K562 (cell line): Measurements from ENCODE around the gene CUX1. TPM values are rescaled to one million over a fixed set of nuclear protein-coding genes. Genes with fewer than 3 reads are reported as not detected.

Source experiments
- AFF4 ChIP-seq: sonication (generic); formaldehyde crosslinking; IDR thresholded peaks from 2 replicates; pipeline ENCODE4 v1.8.0; 2023; ENCODE audit warnings: mild to moderate bottlenecking, missing genetic modification reagents
- COPS2 ChIP-seq: fragments of 450-650 bp; conservative IDR thresholded peaks from 2 replicates; pipeline ENCODE4 v1.6.1; 2016; ENCODE audit warnings: mild to moderate bottlenecking, moderate library complexity
- ETV1 ChIP-seq: fragments of 450-650 bp; conservative IDR thresholded peaks from 2 replicates; pipeline ENCODE4 v1.6.1; 2016; ENCODE audit warnings: missing genetic modification characterization, control low read depth, low read depth, missing compliant biosample characterization
- FOXP4 ChIP-seq: sonication (generic); formaldehyde crosslinking; IDR thresholded peaks from 2 replicates; pipeline ENCODE4 v1.8.0; 2022; ENCODE audit warnings: mild to moderate bottlenecking, missing genetic modification reagents, borderline replicate concordance
- GTF2F1 ChIP-seq: IDR thresholded peaks from 2 replicates; pipeline ENCODE4 v1.6.1; 2011; ENCODE audit warnings: low read depth, low read length, improper control_type of control experiment
- HNRNPUL1 ChIP-seq: fragments of 200-400 bp; formaldehyde crosslinking; IDR thresholded peaks from 2 replicates; pipeline ENCODE4 v1.6.1; 2017; ENCODE audit warnings: low read length
- HSF4 ChIP-seq: fragments of 250-450 bp; sonication (Bioruptor Pico); IDR thresholded peaks from 2 replicates; pipeline ENCODE4 v2.1.2; 2022; ENCODE audit warnings: mild to moderate bottlenecking, moderate library complexity, borderline replicate concordance
- IRF2 ChIP-seq: sonication (generic); formaldehyde crosslinking; IDR thresholded peaks from 2 replicates; pipeline ENCODE4 v1.8.1; 2022; ENCODE audit warnings: mild to moderate bottlenecking, missing genetic modification reagents
- KAT2B ChIP-seq: IDR thresholded peaks from one replicate; pipeline ENCODE4 v1.6.1; 2012; ENCODE audit warnings: low read depth, mild to moderate bottlenecking, control low read depth, inconsistent platforms, low read length, moderate library complexity
- MYBL2 ChIP-seq, 2 experiments: fragments of 450-650 bp in 1 of 2; sonication (generic) in 1 of 2; formaldehyde crosslinking in 1 of 2; IDR thresholded peaks; 2 replicates each; pipeline versions ENCODE4 v1.6.1 to v1.8.1; 2017 to 2022; ENCODE audit warnings: borderline replicate concordance in 1 of 2, inconsistent platforms in 1 of 2, low read depth in 1 of 2, mild to moderate bottlenecking in 1 of 2, missing genetic modification reagents in 1 of 2, moderate library complexity in 1 of 2
- PBX2 ChIP-seq, 2 experiments: IDR thresholded peaks in 1 of 2; conservative IDR thresholded peaks in 1 of 2; 2 replicates each; pipeline ENCODE4 v1.6.1; 2016; ENCODE audit warnings: low read depth in 2 of 2, mild to moderate bottlenecking in 1 of 2, missing compliant biosample characterization in 1 of 2, missing genetic modification characterization in 1 of 2, moderate library complexity in 1 of 2
- PYGO2 ChIP-seq: fragments of 450-650 bp; IDR thresholded peaks from 2 replicates; pipeline ENCODE4 v1.6.1; 2016; ENCODE audit warnings: mild to moderate bottlenecking, missing genetic modification characterization, moderate library complexity, missing compliant biosample characterization
- SMAD3 ChIP-seq: fragments of 450-650 bp; formaldehyde crosslinking; conservative IDR thresholded peaks from 2 replicates; pipeline ENCODE4 v1.4.0; 2020; ENCODE audit warnings: mild to moderate bottlenecking
- TCF7 ChIP-seq: sonication (generic); IDR thresholded peaks from 2 replicates; pipeline ENCODE4 v1.6.1; 2016; ENCODE audit warnings: antibody characterized with exemption, borderline replicate concordance
- U2AF2 ChIP-seq: fragments of 200-400 bp; formaldehyde crosslinking; optimal IDR thresholded peaks from 2 replicates; pipeline ENCODE3; 2017; ENCODE audit warnings: low read depth, mild to moderate bottlenecking, low read length
- ZNF347 ChIP-seq: fragments of 450-650 bp; formaldehyde crosslinking; IDR thresholded peaks from 2 replicates; pipeline ENCODE4 v1.4.0; 2020; ENCODE audit warnings: low read depth, mild to moderate bottlenecking, moderate library complexity
- ZNF551 ChIP-seq: fragments of 250-450 bp; sonication (Bioruptor Pico); IDR thresholded peaks from 2 replicates; pipeline ENCODE4 v1.5.0; 2021; ENCODE audit warnings: mild to moderate bottlenecking, moderate library complexity
- ZNF57 ChIP-seq: fragments of 450-650 bp; formaldehyde crosslinking; IDR thresholded peaks from 2 replicates; pipeline ENCODE4 v1.4.0; 2020; ENCODE audit warnings: mild to moderate bottlenecking, moderate library complexity
- polyA plus RNA-seq, 8 experiments: library from polyadenylated mRNA; depleted of rRNA in 4 of 8; stranded (reverse) in 5 of 8; unstranded in 3 of 8; fragments of >200 nt; fragmentation: Nextera tagmentation in 2 of 8; fragmentation: Illumina TruSeq in 1 of 8; extraction: Ambion mirVana in 2 of 8; extraction: Trizol in 1 of 8; gene quantifications; 2 replicates each; pipeline versions ENCODE4 v1.2.1 to v1.2.3, GENCODE V29; 2011 to 2014; ENCODE audit warnings: inconsistent platforms in 1 of 8, missing spikeins in 1 of 8
- total RNA-seq, 7 experiments: library from RNA; depleted of rRNA in 6 of 7; stranded (reverse); fragments of >200 nt in 6 of 7; fragmentation: Illumina TruSeq in 2 of 7; extraction: Trizol in 2 of 7; gene quantifications; 2 replicates each; pipeline versions ENCODE4 v1.2.1 to v1.2.3, GENCODE V29; 2011 to 2021; ENCODE audit warnings: low replicate concordance in 1 of 7

Gene CUX1
- total and polyA plus RNA-seq, 9 of the 15 experiments (the other 6 are each of a cell fraction or from before 2014, with no cell fraction given) = 3.6 to 55.3 (median 25.2) TPM

- TF ChIP-seq ZNF57 (CRISPR knock-in tag) (no peak), IRF2 (CRISPR knock-in tag) (no peak), U2AF2 (no peak), ZNF347 (CRISPR knock-in tag) (no peak), HNRNPUL1 (no peak), ETV1 (tag) (peak; percentile 69), KAT2B (no peak), PYGO2 (tag) (no peak), SMAD3 (CRISPR knock-in tag) (no peak), TCF7 (no peak; the same call in 1 of the 2 replicates), AFF4 (CRISPR knock-in tag) (no peak), ZNF551 (CRISPR knock-in tag) (no peak), MYBL2 (IDR thresholded peaks at IDR 0.05; ENCODE audit: low read depth) (no peak), MYBL2 (CRISPR knock-in tag; IDR thresholded peaks at IDR 0.05; ENCODE audit: borderline replicate concordance) (no peak), FOXP4 (no peak), GTF2F1 (no peak), PBX2 (CRISPR knock-in tag; IDR thresholded peaks at IDR 0.05; ENCODE audit: low read depth) (no peak), PBX2 (tag; conservative IDR thresholded peaks at IDR 0.05; ENCODE audit: low read depth) (0 out of 2 replicates have a peak, but pooled peaks have one; percentile 30), HSF4 (CRISPR knock-in tag) (no peak), COPS2 (no peak)
Measured at GRCh38 chr7:101902680-101903514, 85.5 kb downstream of the CUX1 start (continued).
